H1 (cell line): ENCODE measurements around the gene MPDU1. TPM values are rescaled to one million over a fixed set of nuclear protein-coding genes. Genes with fewer than 3 reads are reported as not detected.

Experiments
- CTCF ChIA-PET: fragments of 300-600 bp; sonication (Branson Sonifier 250); formaldehyde crosslinking; loops from one replicate; lab custom pipeline; 2021; ENCODE audit not compliant: partially characterized antibody; lab: Charles Lee
- POLR2A ChIA-PET: fragments of 300-600 bp; sonication (Branson Sonifier 250); formaldehyde crosslinking; loops from one replicate; lab custom pipeline; 2021; ENCODE audit warnings: inconsistent platforms; ENCODE audit not compliant: partially characterized antibody; lab: Charles Lee
- DNase-seq, 2 experiments: peaks; one replicate each; pipeline versions ENCODE4 v3.0.0 to v3.0.0-alpha.2; 2010 to 2022; ENCODE audit warnings: low spot score in 2 of 2, low read depth in 1 of 2, mixed read lengths in 1 of 2
- FAIRE-seq: peaks from 2 replicates; lab custom pipeline; 2011; peaks lifted over from hg19 to GRCh38; lab: Jason Lieb, UNC
- H2AFZ ChIP-seq: 2 replicates; pipeline ENCODE4 v1.8.1; 2012; ENCODE audit warnings: low read length, inconsistent platforms
- H2AK5ac ChIP-seq: 2 replicates; pipeline ENCODE4 v1.6.1; 2013; ENCODE audit warnings: low read depth, low read length
- H2BK120ac ChIP-seq: replicated peaks from 2 replicates; pipeline ENCODE3; 2013; ENCODE audit warnings: low read depth, low read length, inconsistent platforms
- H2BK12ac ChIP-seq: 2 replicates; pipeline ENCODE4 v1.6.1; 2013; ENCODE audit warnings: low read depth, low read length
- H2BK15ac ChIP-seq: 2 replicates; pipeline ENCODE4 v1.6.1; 2013; ENCODE audit warnings: low read length
- H2BK20ac ChIP-seq: 2 replicates; pipeline ENCODE4 v1.6.1; 2013; ENCODE audit warnings: low read length
- H2BK5ac ChIP-seq: 2 replicates; pipeline ENCODE4 v1.6.1; 2013; ENCODE audit warnings: low read depth, low read length
- H3K14ac ChIP-seq: 2 replicates; pipeline ENCODE4 v1.6.1; 2013; ENCODE audit warnings: inconsistent platforms; ENCODE audit not compliant: insufficient read length
- H3K18ac ChIP-seq: 2 replicates; pipeline ENCODE4 v1.6.1; 2013; ENCODE audit warnings: low read length; ENCODE audit errors: extremely low read depth
- H3K23ac ChIP-seq: 2 replicates; pipeline ENCODE4 v1.6.1; 2013; ENCODE audit warnings: inconsistent platforms; ENCODE audit not compliant: insufficient read length
- H3K23me2 ChIP-seq: 2 replicates; pipeline ENCODE4 v1.6.1; 2013; ENCODE audit warnings: low read depth, low read length
- H3K27ac ChIP-seq: 2 replicates; pipeline ENCODE4 v1.6.1; 2011; ENCODE audit warnings: low read depth, low read length, inconsistent platforms
- H3K27me3 ChIP-seq, 4 experiments: replicated peaks in 1 of 4; 1 replicate in 1 of 4; 2 replicates in 3 of 4; pipeline versions ENCODE4 v1.6.1 to v1.8.1; 2011 to 2013; ENCODE audit warnings: low read length in 3 of 4, mild to moderate bottlenecking in 3 of 4, inconsistent platforms in 2 of 4, mixed read lengths in 2 of 4, moderate library complexity in 1 of 4; ENCODE audit not compliant: control insufficient read depth in 3 of 4, insufficient read depth in 3 of 4; ENCODE audit errors: extremely low read depth in 1 of 4
- H3K36me3 ChIP-seq, 4 experiments: 2 replicates each; pipeline versions ENCODE4 v1.6.1 to v1.8.1; 2011 to 2013; ENCODE audit warnings: mild to moderate bottlenecking in 4 of 4, low read length in 3 of 4, moderate library complexity in 2 of 4, control low read depth in 1 of 4, inconsistent platforms in 1 of 4; ENCODE audit not compliant: insufficient read depth in 4 of 4, control insufficient read depth in 2 of 4
- H3K4ac ChIP-seq: replicated peaks from 2 replicates; pipeline ENCODE3; 2013; ENCODE audit warnings: low read length, low read depth, mixed read lengths, inconsistent platforms; ENCODE audit not compliant: insufficient read length
- H3K4me1 ChIP-seq, 4 experiments: replicated peaks in 1 of 4; 1 replicate in 1 of 4; 2 replicates in 3 of 4; pipeline versions ENCODE4 v1.6.1 to v1.8.1; 2011 to 2013; ENCODE audit warnings: low read length in 3 of 4, inconsistent platforms in 2 of 4, mixed read lengths in 1 of 4; ENCODE audit not compliant: insufficient read depth in 4 of 4, control insufficient read depth in 3 of 4
- H3K4me2 ChIP-seq, 2 experiments: 2 replicates each; pipeline versions ENCODE4 v1.6.1 to v1.8.1; 2011 to 2013; ENCODE audit warnings: low read depth in 2 of 2, low read length in 2 of 2, control low read depth in 1 of 2, inconsistent platforms in 1 of 2, mild to moderate bottlenecking in 1 of 2; ENCODE audit not compliant: insufficient read depth in 1 of 2
- H3K4me3 ChIP-seq, 4 experiments: fragments of 200-600, 300-600 bp in 1 of 4; sonication (generic), shearing (Covaris generic), sonication (Bioruptor Twin) in 1 of 4; 2 replicates each; pipeline versions ENCODE4 v1.5.1 to v1.8.1; 2011 to 2016; ENCODE audit warnings: low read length in 4 of 4, low read depth in 3 of 4, control low read depth in 2 of 4, inconsistent platforms in 2 of 4, mild to moderate bottlenecking in 2 of 4, mixed read lengths in 1 of 4, moderate library complexity in 1 of 4; ENCODE audit not compliant: insufficient read depth in 2 of 4; ENCODE audit errors: extremely low read depth in 1 of 4
- H3K56ac ChIP-seq: replicated peaks from 2 replicates; pipeline ENCODE3; 2013; ENCODE audit warnings: low read depth, mild to moderate bottlenecking, mixed read lengths, low read length, inconsistent platforms; ENCODE audit not compliant: insufficient read length
- H3K79me1 ChIP-seq: 2 replicates; pipeline ENCODE4 v1.6.1; 2013; ENCODE audit warnings: low read depth, low read length, control low read depth
- H3K79me2 ChIP-seq, 2 experiments: 2 replicates each; pipeline versions ENCODE4 v1.6.1 to v1.8.1; 2012 to 2013; ENCODE audit warnings: low read length in 2 of 2, mild to moderate bottlenecking in 2 of 2, inconsistent platforms in 1 of 2; ENCODE audit not compliant: insufficient read depth in 2 of 2, control insufficient read depth in 1 of 2
- H3K9ac ChIP-seq, 4 experiments: replicated peaks in 1 of 4; 1 replicate in 1 of 4; 2 replicates in 3 of 4; pipeline versions ENCODE4 v1.6.1 to v1.8.1; 2011 to 2013; ENCODE audit warnings: low read depth in 3 of 4, low read length in 3 of 4, control low read depth in 2 of 4, mild to moderate bottlenecking in 2 of 4, moderate library complexity in 2 of 4, inconsistent platforms in 1 of 4; ENCODE audit errors: extremely low read depth in 1 of 4
- H3K9me3 ChIP-seq, 2 experiments: 2 replicates each; pipeline versions ENCODE4 v1.6.1 to v1.8.1; 2012 to 2013; ENCODE audit warnings: mild to moderate bottlenecking in 2 of 2, moderate library complexity in 2 of 2, control low read depth in 1 of 2, inconsistent platforms in 1 of 2, low read depth in 1 of 2, low read length in 1 of 2, mixed read lengths in 1 of 2; ENCODE audit not compliant: insufficient read depth in 2 of 2
- H4K20me1 ChIP-seq, 2 experiments: replicated peaks in 1 of 2; 2 replicates each; pipeline versions ENCODE3 to v1.8.1; 2011 to 2013; ENCODE audit warnings: inconsistent platforms in 2 of 2, low read length in 2 of 2, mild to moderate bottlenecking in 1 of 2; ENCODE audit not compliant: insufficient read depth in 2 of 2, control insufficient read depth in 1 of 2
- H4K5ac ChIP-seq: 2 replicates; pipeline ENCODE4 v1.6.1; 2013; ENCODE audit warnings: low read length, low read depth, mixed read lengths, inconsistent platforms; ENCODE audit not compliant: insufficient read length
- H4K8ac ChIP-seq: 2 replicates; pipeline ENCODE4 v1.8.0; 2013; ENCODE audit warnings: mild to moderate bottlenecking, moderate library complexity, low read length, inconsistent platforms; ENCODE audit not compliant: insufficient read depth; ENCODE audit errors: extremely low read depth
- H4K91ac ChIP-seq: replicated peaks from 2 replicates; pipeline ENCODE3; 2013; ENCODE audit warnings: low read length, mixed read lengths, inconsistent platforms; ENCODE audit not compliant: insufficient read length
- EGR1 ChIP-seq: IDR thresholded peaks from 2 replicates; pipeline ENCODE4 v1.6.1; 2011; ENCODE audit warnings: low read depth, low read length, borderline replicate concordance
- EZH2 ChIP-seq: fragments of 200-600 bp; sonication (generic); IDR thresholded peaks from 2 replicates; pipeline ENCODE4 v1.7.1; 2012; ENCODE audit warnings: low read depth, mild to moderate bottlenecking, moderate library complexity, low read length, inconsistent platforms; ENCODE audit not compliant: severe bottlenecking
- FOSL1 ChIP-seq: IDR thresholded peaks from 2 replicates; pipeline ENCODE4 v1.6.1; 2011; ENCODE audit warnings: mild to moderate bottlenecking, low read depth, low read length, moderate library complexity; ENCODE audit not compliant: insufficient read depth
- KDM1A ChIP-seq: fragments of 200-600, 300-600 bp; sonication (generic); IDR thresholded peaks from 2 replicates; pipeline ENCODE4 v1.7.1; 2016; ENCODE audit warnings: mild to moderate bottlenecking, low read length, borderline replicate concordance
- NANOG ChIP-seq: IDR thresholded peaks from 2 replicates; pipeline ENCODE4 v1.6.1; 2011; ENCODE audit warnings: low read length, low read depth, mild to moderate bottlenecking, inconsistent platforms; ENCODE audit not compliant: insufficient read depth, poor library complexity, severe bottlenecking
- POLR2A ChIP-seq, 2 experiments: IDR thresholded peaks; 1 replicate in 1 of 2; 2 replicates in 1 of 2; pipeline ENCODE4 v1.6.1; 2011; ENCODE audit warnings: low read depth in 2 of 2, low read length in 2 of 2, mild to moderate bottlenecking in 2 of 2; ENCODE audit errors: control extremely low read depth in 1 of 2
- POLR2AphosphoS5 ChIP-seq: IDR thresholded peaks from 2 replicates; pipeline ENCODE4 v1.6.1; 2011; ENCODE audit warnings: low read depth, low read length
- SIN3A ChIP-seq, 2 experiments: IDR thresholded peaks in 1 of 2; conservative IDR thresholded peaks in 1 of 2; 2 replicates each; pipeline ENCODE4 v1.6.1; 2011 to 2012; ENCODE audit warnings: low read length in 2 of 2, improper control_type of control experiment in 1 of 2, low read depth in 1 of 2, mild to moderate bottlenecking in 1 of 2
- SRF ChIP-seq: IDR thresholded peaks from 2 replicates; pipeline ENCODE4 v1.6.1; 2011; ENCODE audit warnings: mild to moderate bottlenecking, low read depth, low read length, moderate library complexity
- TAF7 ChIP-seq: optimal IDR thresholded peaks from 2 replicates; pipeline ENCODE3; 2011; ENCODE audit warnings: low read depth, mild to moderate bottlenecking, inconsistent platforms, low read length, moderate library complexity, borderline replicate concordance
- WGBS, 2 experiments: shearing (Covaris generic) in 1 of 2; methylation state at CpG; one replicate each; pipeline versions ENCODE4 v1.1.6 to v1.1.7; 2013 to 2015; ENCODE audit warnings: low lambda C conversion rate in 2 of 2, mixed read lengths in 2 of 2, inconsistent platforms in 1 of 2, low coverage in 1 of 2, missing lambda C conversion rate in 1 of 2; ENCODE audit not compliant: insufficient replicate concordance in 2 of 2, insufficient coverage in 1 of 2, insufficient read length in 1 of 2; ENCODE audit errors: extremely low coverage in 1 of 2, missing lambda C conversion rate in 1 of 2; 5-methylcytosine and 5-hydroxymethylcytosine counted together
- polyA plus RNA-seq, 7 experiments: library from polyadenylated mRNA; depleted of rRNA in 3 of 7; stranded (reverse) in 5 of 7; unstranded in 2 of 7; fragments of >200 nt in 5 of 7; fragments of 200-250 nt in 2 of 7; gene quantifications; 1 replicate in 5 of 7; 2 replicates in 1 of 7; 4 replicates in 1 of 7; pipeline versions ENCODE4 v1.2.1 to v1.2.3, GENCODE V29; 2011 to 2013; ENCODE audit warnings: missing spikeins in 2 of 7, mixed read lengths in 2 of 7
- total RNA-seq: library from RNA; stranded (reverse); fragmentation: NEBNext Ultra II Directional; extraction: Animal tissue kit (Norgen Biotek cat#: 25700); gene quantifications from 2 replicates; pipeline ENCODE4 v1.2.1, GENCODE V29; 2021

MPDU1 gene
- total and polyA plus RNA-seq, 2 of the 8 experiments (the other 6 are each of a cell fraction or from before 2014, with no cell fraction given): 63.2 to 142 TPM

- DNase-seq (peak in 1 of 2 experiments; percentile 53), FAIRE-seq (no peak)
- no peak overlapping the region for H3K56ac ChIP-seq
- no peak overlapping the region for H3K9ac ChIP-seq
- no peak overlapping the region for H4K8ac ChIP-seq
- no peaks in the 10 kb centered on the region for H3K9me3 ChIP-seq
- 89% methylated on average over 12 of the region's 12 CpGs; no CpG with 5 or more reads in 1 of the 2 experiments for WGBS, 2 experiments
- peaks cover 15 to 17% of the 10 kb centered on the region in 2 experiments for H4K20me1 ChIP-seq
- H3K4ac ChIP-seq: no peak overlapping the region
- no peak overlapping the region for H3K4me3 ChIP-seq
- peaks cover 1 to 16% (median 7%) of the 10 kb centered on the region in 4 experiments; a peak in 6 of 7 replicates for H3K4me1 ChIP-seq
- no peak overlapping the region for H4K5ac ChIP-seq
- no peak overlapping the region for H2AFZ ChIP-seq
- peak overlapping the region; percentile 56 for H2BK5ac ChIP-seq
- no peak overlapping the region for H4K91ac ChIP-seq
- no peak overlapping the region for H3K18ac ChIP-seq
- H2BK15ac ChIP-seq: 0 out of 2 replicates have a peak overlapping the region, but pooled peaks have one; percentile 63
- peaks cover 4 to 14% of the 10 kb centered on the region in 2 experiments; a peak in 2 of 4 replicates for H3K79me2 ChIP-seq
- no peak overlapping the region for H3K4me2 ChIP-seq
- ChIA-PET CTCF (interaction anchor here (1.1 to 3.0 kb wide), 7 partner anchors 9 to 108 kb away, joined by 4 to 17 read pairs (median 10); partner anchors contain the start of genes SOX15, TP53 and WRAP53), POLR2A (interaction anchor here (0.7 to 37.5 kb wide), 19 partner anchors 2 to 338 kb away, joined by 3 to 1144 read pairs (median 5); partner anchors contain the start of genes ATP1B2, CD68, FXR2 and GABARAP)
- H3K27me3 ChIP-seq: no peaks in the 10 kb centered on the region
- no peak for TF ChIP-seq NANOG
- TF ChIP-seq EGR1: peak; percentile 33; the same call in 1 of the 2 replicates
- TF ChIP-seq KDM1A: no peak
- TF ChIP-seq EZH2: no peak
- TF ChIP-seq FOSL1: 0 out of 2 replicates have a peak, but pooled peaks have one; percentile 42
- peak in 1 of 2 experiments; percentile 70; a peak in 1 of 3 replicates for TF ChIP-seq POLR2A (IDR thresholded peaks at IDR 0.05; ENCODE audit: control extremely low read depth in 1 of 2, low read depth in 2 of 2, low read length in 2 of 2)
- peak; percentile 1 for TF ChIP-seq TAF7
- TF ChIP-seq SRF: no peak
- peak; percentile 90 for TF ChIP-seq POLR2AphosphoS5
- no peak for TF ChIP-seq SIN3A (conservative IDR thresholded peaks at IDR 0.05 in 1 of 2, IDR thresholded peaks at IDR 0.05 in 1 of 2; ENCODE audit: low read depth in 1 of 2, low read length in 2 of 2)
- H2BK120ac ChIP-seq: no peak overlapping the region
- peaks cover 30 to 41% (median 36%) of the 10 kb centered on the region in 4 experiments for H3K36me3 ChIP-seq
- H3K14ac ChIP-seq: no peak overlapping the region
- H3K79me1 ChIP-seq: peaks cover 7% of the 10 kb centered on the region; the same call in 1 of the 2 replicates
- peak overlapping the region; percentile 17; the same call in 1 of the 2 replicates for H2BK12ac ChIP-seq
- peak overlapping the region; percentile 40; the same call in 1 of the 2 replicates for H2BK20ac ChIP-seq
- no peak overlapping the region for H3K23ac ChIP-seq
- peak overlapping the region; percentile 18 for H3K27ac ChIP-seq
- H2AK5ac ChIP-seq: no peak overlapping the region; the same call in 1 of the 2 replicates
- H3K23me2 ChIP-seq: peaks cover 11% of the 10 kb centered on the region; the same call in 1 of the 2 replicates
Observed at GRCh38 chr17:7579834-7580603, 3.6 kb upstream of the MPDU1 start.
